ENCODE measurements around the gene MCRIP2. TPM values are rescaled to one million over a fixed set of nuclear protein-coding genes. Genes with fewer than 3 reads are reported as not detected.
A peak's percentile ranks its signal among the peaks of the same experiment; 100 is the strongest.

MCRIP2 gene
- total and polyA plus RNA-seq, 9 of the 15 experiments (the other 6 are each of a cell fraction or from before 2014, with no cell fraction given) = 0.80 to 120 (median 35.2) TPM

GRCh38 chr16:683396-684070, 41.9 kb downstream of the MCRIP2 start (continued):
- TF ChIP-seq ZNF561 (CRISPR knock-in tag; conservative IDR thresholded peaks at IDR 0.05) (0 out of 2 replicates have a peak, but pooled peaks have one; percentile 18), SIX5 (IDR thresholded peaks at IDR 0.05; ENCODE audit: borderline replicate concordance in 1 of 2, insufficient read depth in 1 of 2, low read depth in 1 of 2, low read length in 2 of 2) (no peak), POLR2G (IDR thresholded peaks at IDR 0.05; ENCODE audit: low read depth, low read length) (0 out of 2 replicates have a peak, but pooled peaks have one; percentile 57), KDM5B (IDR thresholded peaks at IDR 0.05; ENCODE audit: insufficient replicate concordance, low read depth, low read length) (peak; percentile 22), FOXA3 (CRISPR knock-in tag; conservative IDR thresholded peaks at IDR 0.05 in 1 of 2, IDR thresholded peaks at IDR 0.05 in 1 of 2) (0 out of 4 replicates have a peak, but pooled peaks of 1 of the 2 experiments have one; percentile 14), IRF2 (CRISPR knock-in tag; IDR thresholded peaks at IDR 0.05) (peak; percentile 53; the same call in 1 of the 2 replicates), USF1 (CRISPR knock-in tag; IDR thresholded peaks at IDR 0.05) (peak; percentile 43; the same call in 1 of the 2 replicates), SUPT5H (IDR thresholded peaks at IDR 0.05) (peak; percentile 59), FOXP1 (CRISPR knock-in tag; IDR thresholded peaks at IDR 0.05) (peak; percentile 68; the same call in 1 of the 2 replicates), SIN3A (IDR thresholded peaks at IDR 0.05; ENCODE audit: borderline replicate concordance in 2 of 2, control insufficient read depth in 1 of 2, low read depth in 2 of 2, low read length in 2 of 2) (peak in 1 of 2 experiments; percentile 16; a peak in 1 of 4 replicates), ATF6 (CRISPR knock-in tag; IDR thresholded peaks at IDR 0.05) (0 out of 2 replicates have a peak, but pooled peaks have one; percentile 69), ZNF830 (CRISPR knock-in tag; IDR thresholded peaks at IDR 0.05) (peak; percentile 89; the same call in 1 of the 2 replicates), RHOXF2B (CRISPR knock-in tag; conservative IDR thresholded peaks at IDR 0.05) (peak; percentile 93; the same call in 1 of the 2 replicates), ZNF282 (CRISPR knock-in tag; IDR thresholded peaks at IDR 0.05) (0 out of 2 replicates have a peak, but pooled peaks have one; percentile 24), POLR2AphosphoS2 (IDR thresholded peaks at IDR 0.05; ENCODE audit: low read length) (peak; percentile 50; the same call in 1 of the 2 replicates), GABPB2 (CRISPR knock-in tag; conservative IDR thresholded peaks at IDR 0.05) (0 out of 2 replicates have a peak, but pooled peaks have one; percentile 54), HNRNPLL (IDR thresholded peaks at IDR 0.05; ENCODE audit: low read depth, low read length, poor library complexity, severe bottlenecking) (peak; percentile 2), ZNF57 (CRISPR knock-in tag; IDR thresholded peaks at IDR 0.05) (peak; percentile 19; the same call in 1 of the 2 replicates), SRSF9 (IDR thresholded peaks at IDR 0.05; ENCODE audit: borderline replicate concordance, low read depth, low read length) (no peak), MAZ (CRISPR knock-in tag; conservative IDR thresholded peaks at IDR 0.05 in 1 of 2, IDR thresholded peaks at IDR 0.05 in 1 of 2) (0 out of 4 replicates have a peak, but pooled peaks of 1 of the 2 experiments have one; percentile 14)
- TF ChIP-seq, protein P1, sequence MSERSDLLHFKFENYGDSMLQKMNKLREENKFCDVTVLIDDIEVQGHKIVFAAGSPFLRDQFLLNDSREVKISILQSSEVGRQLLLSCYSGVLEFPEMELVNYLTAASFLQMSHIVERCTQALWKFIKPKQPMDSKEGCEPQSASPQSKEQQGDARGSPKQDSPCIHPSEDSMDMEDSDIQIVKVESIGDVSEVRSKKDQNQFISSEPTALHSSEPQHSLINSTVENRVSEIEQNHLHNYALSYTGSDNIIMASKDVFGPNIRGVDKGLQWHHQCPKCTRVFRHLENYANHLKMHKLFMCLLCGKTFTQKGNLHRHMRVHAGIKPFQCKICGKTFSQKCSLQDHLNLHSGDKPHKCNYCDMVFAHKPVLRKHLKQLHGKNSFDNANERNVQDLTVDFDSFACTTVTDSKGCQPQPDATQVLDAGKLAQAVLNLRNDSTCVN (CRISPR knock-in tag; IDR thresholded peaks at IDR 0.05) = no peak
